Measurements from ENCODE around the gene DNAJC10.

DNAJC10 gene

GRCh38 chr2:182824056-182824766 is 108.2 kb downstream of the DNAJC10 start:
- no peak overlapping the region for H3K4me3 ChIP-seq (ENCODE audit: low read depth, low read length)
- DNase-seq (ENCODE audit: low read depth): no peak

- no peak for DNase-seq (ENCODE audit: low read depth)
- no peak overlapping the region for H3K4me3 ChIP-seq (ENCODE audit: low read depth, low read length)
Measured at GRCh38 chr2:182824767-182825158, 108.7 kb downstream of the DNAJC10 start.

DNA sequence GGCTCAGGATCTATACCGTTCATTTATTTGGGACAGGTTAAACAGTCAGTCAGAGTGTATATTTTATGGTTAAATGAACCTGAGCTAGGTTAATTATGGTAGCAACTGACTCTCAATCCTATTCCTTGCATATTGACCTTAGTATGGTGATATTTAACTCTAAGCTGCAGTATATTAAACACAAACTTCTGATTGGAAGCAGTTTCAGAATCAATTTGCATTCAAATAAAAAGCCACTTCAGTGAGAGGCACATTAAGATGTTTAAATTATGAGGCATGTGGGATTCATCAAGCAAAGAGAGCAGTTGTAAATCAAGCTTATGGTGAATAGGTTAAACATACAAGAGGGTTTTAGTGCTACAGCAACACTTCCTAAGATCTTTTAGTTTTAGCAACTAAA is 110.0 kb downstream of the DNAJC10 start:
- DNase-seq (ENCODE audit: low read depth): no peak
- H3K4me3 ChIP-seq (ENCODE audit: low read depth, low read length): no peak overlapping the region

DNA sequence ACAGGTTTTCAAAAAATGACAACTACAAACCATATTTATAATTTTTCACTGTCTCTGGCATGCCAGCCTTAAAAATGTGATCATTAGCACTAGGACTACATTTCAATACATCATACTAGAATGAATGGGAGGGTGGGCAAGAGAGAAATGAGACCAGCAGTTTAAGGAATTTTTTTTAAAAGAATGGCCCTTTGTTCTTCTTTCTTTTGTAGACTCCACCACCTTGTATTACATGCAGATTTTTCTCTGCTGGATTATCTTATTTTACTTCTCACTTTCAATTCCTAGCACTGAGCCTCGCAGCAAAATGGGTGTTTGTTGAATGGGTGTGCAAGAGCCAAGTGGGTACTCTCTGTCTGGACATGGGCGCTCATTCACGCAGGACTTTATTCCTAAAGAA is 110.4 kb downstream of the DNAJC10 start:
- H3K4me3 ChIP-seq (ENCODE audit: low read depth, low read length): no peak overlapping the region
- DNase-seq (ENCODE audit: low read depth): no peak

DNA sequence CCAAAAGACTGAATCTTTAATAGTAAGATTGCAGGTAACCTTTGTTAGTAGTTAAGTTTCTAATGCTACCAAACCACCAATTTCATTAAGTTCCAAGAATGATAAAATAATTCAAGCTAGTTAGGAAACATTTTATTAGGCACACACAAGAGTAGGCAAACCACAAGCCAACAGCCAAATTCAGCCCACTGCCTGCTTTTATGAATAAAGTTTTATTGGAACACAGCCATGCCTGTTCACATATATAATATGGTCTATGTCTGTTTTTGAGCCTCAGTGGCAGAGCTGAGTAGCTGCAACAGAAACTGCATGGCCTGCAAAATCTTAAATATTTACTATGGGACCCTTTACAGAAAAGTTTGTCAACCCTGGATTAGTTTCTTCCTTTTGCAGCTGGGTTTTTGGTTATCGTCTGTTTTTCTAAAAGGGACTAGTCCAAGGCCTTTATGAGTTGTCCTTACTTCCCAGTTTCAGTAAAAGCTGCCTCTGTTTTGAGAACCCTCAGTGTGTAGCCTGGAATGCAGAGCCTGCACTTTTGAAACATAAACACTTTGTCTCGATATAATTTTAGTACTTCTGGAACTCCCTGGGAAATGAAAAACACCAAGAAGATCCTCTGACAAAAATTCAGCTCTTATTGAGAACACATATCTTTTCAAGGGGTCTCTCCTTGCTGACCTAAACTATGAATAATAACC is 111.3 kb downstream of the DNAJC10 start:
- no peak for DNase-seq (ENCODE audit: low read depth)
- no peak overlapping the region for H3K4me3 ChIP-seq (ENCODE audit: low read depth, low read length)

DNA sequence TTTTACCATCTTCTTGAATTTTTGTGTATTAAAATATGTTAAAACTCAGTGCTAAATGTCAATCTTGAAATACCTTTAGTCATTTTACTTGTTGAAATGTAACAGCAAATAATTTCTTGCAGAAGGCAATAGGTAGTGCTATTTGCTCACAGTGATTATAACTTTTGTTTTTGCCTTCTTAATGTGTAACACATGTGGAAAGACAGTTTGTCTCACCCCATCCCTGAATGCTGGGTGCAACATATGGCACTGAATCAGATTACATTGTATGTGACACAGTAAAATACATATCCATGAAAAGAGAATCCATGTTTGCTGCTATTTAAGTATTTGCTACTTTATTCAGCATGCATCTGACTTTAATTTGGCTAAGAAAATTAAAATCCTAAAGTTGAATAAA is 115.0 kb downstream of the DNAJC10 start:
- no peak overlapping the region for H3K4me3 ChIP-seq (ENCODE audit: low read depth, low read length)
- no peak for DNase-seq (ENCODE audit: low read depth)

GRCh38 chr2:182831921-182832320 is 115.9 kb downstream of the DNAJC10 start:
- H3K4me3 ChIP-seq (ENCODE audit: low read depth, low read length): no peak overlapping the region
- no peak for DNase-seq (ENCODE audit: low read depth)

- no peak for DNase-seq (ENCODE audit: low read depth)
- no peak overlapping the region for H3K4me3 ChIP-seq (ENCODE audit: low read depth, low read length)
Measured at GRCh38 chr2:182833084-182833854, 117.2 kb downstream of the DNAJC10 start.

DNA sequence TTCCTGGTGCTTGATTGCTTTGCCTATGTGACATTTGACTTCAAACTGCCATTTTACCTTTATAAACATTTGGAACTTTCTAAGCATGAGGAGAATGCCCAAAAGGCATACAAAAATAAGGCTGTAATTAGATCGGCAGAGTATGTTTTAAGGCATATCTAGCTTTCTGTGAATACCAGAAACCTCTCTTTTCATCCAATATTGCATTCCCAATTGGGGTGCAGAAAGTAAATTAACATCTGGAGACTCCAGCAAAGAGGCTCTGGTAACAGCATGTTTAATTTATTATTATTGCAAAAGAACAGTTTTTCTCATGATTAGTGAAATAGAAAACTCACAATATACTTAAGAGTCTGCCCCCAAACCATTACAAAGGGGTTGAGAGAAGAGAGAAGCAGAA is 118.2 kb downstream of the DNAJC10 start:
- DNase-seq (ENCODE audit: low read depth): no peak
- no peak overlapping the region for H3K4me3 ChIP-seq (ENCODE audit: low read depth, low read length)

DNA sequence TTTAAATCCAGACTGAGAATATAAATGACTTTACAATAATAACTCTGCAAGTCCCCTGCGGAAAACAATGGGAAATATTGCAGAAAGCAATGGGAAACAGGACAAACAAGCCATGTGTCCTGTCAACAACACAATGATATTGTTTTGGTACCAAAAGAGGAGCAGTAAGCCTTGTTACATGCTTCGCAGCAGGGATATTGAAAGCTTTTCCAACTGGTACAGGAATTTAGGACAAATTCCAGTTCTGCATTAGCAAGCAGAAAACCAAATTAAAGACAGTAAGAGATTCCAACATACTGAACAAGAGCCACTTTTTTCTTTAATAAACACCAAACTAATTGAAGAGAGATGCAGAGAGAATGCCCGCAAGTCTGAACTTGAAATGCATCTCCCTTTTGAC is 120.4 kb downstream of the DNAJC10 start:
- DNase-seq (ENCODE audit: low read depth): no peak
- no peak overlapping the region for H3K4me3 ChIP-seq (ENCODE audit: low read depth, low read length)

Measured in skeletal muscle cell (primary cell).